ENCODE measurements around the gene STARD5.

Gene STARD5

GRCh38 chr15:81297147-81297572 is 26.8 kb downstream of the STARD5 start:
- no peak for TF ChIP-seq EZH2phosphoT487 (IDR thresholded peaks at IDR 0.05; ENCODE audit: borderline replicate concordance, low read length)
- TF ChIP-seq CTCF (IDR thresholded peaks at IDR 0.05; ENCODE audit: low read depth, low read length, poor library complexity, severe bottlenecking): no peak
- no peaks in the 10 kb centered on the region for H3K9me3 ChIP-seq (ENCODE audit: control insufficient read depth, insufficient read depth, low read length)
- no peaks in the 10 kb centered on the region for H4K20me1 ChIP-seq (ENCODE audit: control insufficient read depth, insufficient read depth, low read depth, low read length)
- peak overlapping the region; percentile 99 for H3K4me2 ChIP-seq (ENCODE audit: low read length)
- no peaks in the 10 kb centered on the region for H3K27me3 ChIP-seq (ENCODE audit: control insufficient read depth, low read length)
- peak overlapping the region; percentile 84 for H3K4me3 ChIP-seq (ENCODE audit: low read length)
- H3K9me2 ChIP-seq (replicated peaks; ENCODE audit: control insufficient read depth, low read length): no peaks in the 10 kb centered on the region
- H3K4me1 ChIP-seq (ENCODE audit: control insufficient read depth, low read length): peaks cover 98% of the 10 kb centered on the region
- peaks cover 58% of the 10 kb centered on the region for H3K79me2 ChIP-seq (ENCODE audit: control insufficient read depth, low read length)
- H3K36me3 ChIP-seq (ENCODE audit: control insufficient read depth, low read length): peaks cover 50% of the 10 kb centered on the region
- H3K27ac ChIP-seq (ENCODE audit: low read depth, low read length): peak overlapping the region; percentile 98
- H3F3A ChIP-seq (ENCODE audit: control insufficient read depth, insufficient read depth): peaks cover 48% of the 10 kb centered on the region

- Histone ChIP-seq H3K79me2 (ENCODE audit: control insufficient read depth, low read length) (peaks cover 58% of the 10 kb centered on the region), H4K20me1 (ENCODE audit: control insufficient read depth, insufficient read depth, low read depth, low read length) (no peaks in the 10 kb centered on the region), H3K9me3 (ENCODE audit: control insufficient read depth, insufficient read depth, low read length) (no peaks in the 10 kb centered on the region), H3K27me3 (ENCODE audit: control insufficient read depth, low read length) (no peaks in the 10 kb centered on the region), H3K4me2 (ENCODE audit: low read length) (peak overlapping the region; percentile 99), H3K9me2 (replicated peaks; ENCODE audit: control insufficient read depth, low read length) (no peaks in the 10 kb centered on the region), H3F3A (ENCODE audit: control insufficient read depth, insufficient read depth) (peaks cover 45% of the 10 kb centered on the region), H3K27ac (ENCODE audit: low read depth, low read length) (peak overlapping the region; percentile 98), H3K4me1 (ENCODE audit: control insufficient read depth, low read length) (peaks cover 98% of the 10 kb centered on the region), H3K4me3 (ENCODE audit: low read length) (peak overlapping the region; percentile 84), H3K36me3 (ENCODE audit: control insufficient read depth, low read length) (peaks cover 45% of the 10 kb centered on the region)
- TF ChIP-seq EZH2phosphoT487 (IDR thresholded peaks at IDR 0.05; ENCODE audit: borderline replicate concordance, low read length) (no peak), CTCF (IDR thresholded peaks at IDR 0.05; ENCODE audit: low read depth, low read length, poor library complexity, severe bottlenecking) (no peak)
Measured at GRCh38 chr15:81296673-81297072, 27.3 kb downstream of the STARD5 start.

GRCh38 chr15:81296186-81296585 is 27.8 kb downstream of the STARD5 start:
- TF ChIP-seq EZH2phosphoT487 (IDR thresholded peaks at IDR 0.05; ENCODE audit: borderline replicate concordance, low read length): no peak
- TF ChIP-seq CTCF (IDR thresholded peaks at IDR 0.05; ENCODE audit: low read depth, low read length, poor library complexity, severe bottlenecking): peak; percentile 24
- Histone ChIP-seq H3F3A (ENCODE audit: control insufficient read depth, insufficient read depth) (peaks cover 40% of the 10 kb centered on the region), H3K9me3 (ENCODE audit: control insufficient read depth, insufficient read depth, low read length) (no peaks in the 10 kb centered on the region), H3K4me2 (ENCODE audit: low read length) (peak overlapping the region; percentile 99), H3K36me3 (ENCODE audit: control insufficient read depth, low read length) (peaks cover 41% of the 10 kb centered on the region), H4K20me1 (ENCODE audit: control insufficient read depth, insufficient read depth, low read depth, low read length) (no peaks in the 10 kb centered on the region), H3K27ac (ENCODE audit: low read depth, low read length) (peak overlapping the region; percentile 98), H3K4me1 (ENCODE audit: control insufficient read depth, low read length) (peaks cover 98% of the 10 kb centered on the region), H3K27me3 (ENCODE audit: control insufficient read depth, low read length) (no peaks in the 10 kb centered on the region), H3K79me2 (ENCODE audit: control insufficient read depth, low read length) (peaks cover 57% of the 10 kb centered on the region), H3K4me3 (ENCODE audit: low read length) (peak overlapping the region; percentile 84), H3K9me2 (replicated peaks; ENCODE audit: control insufficient read depth, low read length) (no peaks in the 10 kb centered on the region)

All from DOHH2 (cell line).